22Rv1 (cell line): ENCODE data around the gene POLR1G.
A peak's percentile ranks its signal among the peaks of the same experiment; 100 is the strongest.

Experiments
- ZFX ChIP-seq: fragments of 450-650 bp; IDR thresholded peaks from 2 replicates; pipeline ENCODE4 v1.6.1; 2017; ENCODE audit warnings: antibody characterized with exemption, borderline replicate concordance
- TF ChIP-seq, protein P1 (sequence below): fragments of 450-650 bp; IDR thresholded peaks from 2 replicates; pipeline ENCODE4 v1.5.1; 2017; ENCODE audit warnings: mild to moderate bottlenecking

DNA sequence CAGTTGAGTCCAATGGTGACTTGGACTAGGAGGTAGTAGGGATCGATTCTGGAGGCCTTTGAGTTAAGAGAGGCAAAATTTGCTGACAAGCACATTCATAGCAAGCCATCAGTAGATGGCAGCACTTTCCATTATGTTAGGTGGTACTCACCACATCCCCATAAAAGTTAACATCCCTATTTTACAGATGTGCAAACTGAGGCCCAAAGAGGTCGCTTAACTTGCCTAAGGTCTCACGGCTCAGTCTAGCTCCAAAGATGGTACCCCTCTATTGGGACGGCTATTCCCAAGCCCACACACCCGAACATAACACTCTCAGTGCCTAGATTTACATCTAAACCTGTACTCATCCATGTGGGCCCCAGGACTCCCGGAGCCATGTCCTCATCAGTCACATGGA, 39.9 kb downstream of the POLR1G start:
- TF ChIP-seq, protein P1, sequence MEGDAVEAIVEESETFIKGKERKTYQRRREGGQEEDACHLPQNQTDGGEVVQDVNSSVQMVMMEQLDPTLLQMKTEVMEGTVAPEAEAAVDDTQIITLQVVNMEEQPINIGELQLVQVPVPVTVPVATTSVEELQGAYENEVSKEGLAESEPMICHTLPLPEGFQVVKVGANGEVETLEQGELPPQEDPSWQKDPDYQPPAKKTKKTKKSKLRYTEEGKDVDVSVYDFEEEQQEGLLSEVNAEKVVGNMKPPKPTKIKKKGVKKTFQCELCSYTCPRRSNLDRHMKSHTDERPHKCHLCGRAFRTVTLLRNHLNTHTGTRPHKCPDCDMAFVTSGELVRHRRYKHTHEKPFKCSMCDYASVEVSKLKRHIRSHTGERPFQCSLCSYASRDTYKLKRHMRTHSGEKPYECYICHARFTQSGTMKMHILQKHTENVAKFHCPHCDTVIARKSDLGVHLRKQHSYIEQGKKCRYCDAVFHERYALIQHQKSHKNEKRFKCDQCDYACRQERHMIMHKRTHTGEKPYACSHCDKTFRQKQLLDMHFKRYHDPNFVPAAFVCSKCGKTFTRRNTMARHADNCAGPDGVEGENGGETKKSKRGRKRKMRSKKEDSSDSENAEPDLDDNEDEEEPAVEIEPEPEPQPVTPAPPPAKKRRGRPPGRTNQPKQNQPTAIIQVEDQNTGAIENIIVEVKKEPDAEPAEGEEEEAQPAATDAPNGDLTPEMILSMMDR = peak; percentile 75
- TF ChIP-seq ZFX = no peak
